Measurements from ENCODE around the gene CRLF1.

DNA sequence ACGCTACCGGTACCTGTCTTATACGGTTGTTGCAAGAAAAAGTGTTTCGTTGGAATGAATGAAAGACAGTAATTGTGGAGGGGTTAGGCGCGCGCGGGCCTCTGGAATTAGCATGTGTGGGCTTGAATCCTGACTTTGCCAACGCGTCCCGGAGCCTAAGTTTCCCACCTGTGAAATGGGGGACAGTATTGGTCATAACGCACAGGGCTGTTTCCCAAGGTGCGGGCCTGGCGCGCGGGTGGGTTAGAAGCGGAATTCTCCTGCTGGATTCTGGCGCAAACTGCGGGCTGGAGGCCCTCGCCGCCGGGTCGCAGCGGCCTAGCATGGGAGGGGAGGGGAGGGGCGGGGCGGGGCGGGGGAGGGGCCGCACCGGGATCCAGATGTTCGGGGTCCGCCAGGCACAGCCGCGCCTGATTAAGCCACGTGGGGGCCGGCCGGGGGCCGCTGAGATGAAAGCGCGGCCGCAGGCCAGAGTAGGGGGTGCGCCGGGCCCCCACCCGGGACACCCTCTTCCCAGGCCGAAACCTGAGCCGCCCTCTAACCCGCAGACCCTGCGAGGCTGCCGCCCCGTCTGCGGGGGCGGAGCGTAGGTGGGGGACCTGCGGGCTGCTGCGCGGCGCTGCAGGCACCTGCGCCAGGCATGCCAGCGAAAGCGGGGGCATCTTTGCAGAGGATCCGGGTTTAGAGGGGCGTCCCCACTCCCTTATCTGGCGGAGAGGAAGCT lies 4.9 kb upstream of the CRLF1 start:
- TF ChIP-seq, protein P1, sequence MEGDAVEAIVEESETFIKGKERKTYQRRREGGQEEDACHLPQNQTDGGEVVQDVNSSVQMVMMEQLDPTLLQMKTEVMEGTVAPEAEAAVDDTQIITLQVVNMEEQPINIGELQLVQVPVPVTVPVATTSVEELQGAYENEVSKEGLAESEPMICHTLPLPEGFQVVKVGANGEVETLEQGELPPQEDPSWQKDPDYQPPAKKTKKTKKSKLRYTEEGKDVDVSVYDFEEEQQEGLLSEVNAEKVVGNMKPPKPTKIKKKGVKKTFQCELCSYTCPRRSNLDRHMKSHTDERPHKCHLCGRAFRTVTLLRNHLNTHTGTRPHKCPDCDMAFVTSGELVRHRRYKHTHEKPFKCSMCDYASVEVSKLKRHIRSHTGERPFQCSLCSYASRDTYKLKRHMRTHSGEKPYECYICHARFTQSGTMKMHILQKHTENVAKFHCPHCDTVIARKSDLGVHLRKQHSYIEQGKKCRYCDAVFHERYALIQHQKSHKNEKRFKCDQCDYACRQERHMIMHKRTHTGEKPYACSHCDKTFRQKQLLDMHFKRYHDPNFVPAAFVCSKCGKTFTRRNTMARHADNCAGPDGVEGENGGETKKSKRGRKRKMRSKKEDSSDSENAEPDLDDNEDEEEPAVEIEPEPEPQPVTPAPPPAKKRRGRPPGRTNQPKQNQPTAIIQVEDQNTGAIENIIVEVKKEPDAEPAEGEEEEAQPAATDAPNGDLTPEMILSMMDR (IDR thresholded peaks at IDR 0.05; ENCODE audit: insufficient read depth, low read length, poor library complexity, severe bottlenecking) = no peak
- TF ChIP-seq EZH2phosphoT487 (conservative IDR thresholded peaks at IDR 0.05; ENCODE audit: low read length) = no peak; the same call in 1 of the 2 replicates
